Measurements from ENCODE around the gene WDR35.

The WDR35 gene

DNA sequence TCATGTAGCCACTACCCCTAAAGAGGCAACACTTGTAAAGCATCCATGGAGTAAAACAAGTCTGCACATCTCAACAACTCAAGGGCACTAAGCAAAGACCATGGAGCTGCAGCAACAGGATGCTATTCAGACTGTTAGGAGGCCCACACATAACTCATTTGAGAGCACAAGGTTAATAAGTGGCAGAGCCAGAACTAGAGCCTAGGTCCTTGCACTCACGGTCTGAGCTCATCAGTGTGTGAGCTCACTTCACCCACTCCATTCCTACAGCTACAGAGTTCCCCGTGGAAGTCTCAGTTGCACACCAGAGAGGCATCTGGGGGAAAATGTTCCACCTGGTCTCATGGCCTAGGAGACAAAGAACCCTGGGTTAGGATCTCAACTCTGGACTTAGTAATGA lies 123.1 kb downstream of the WDR35 start:
- DNase-seq, result no peak

DNA sequence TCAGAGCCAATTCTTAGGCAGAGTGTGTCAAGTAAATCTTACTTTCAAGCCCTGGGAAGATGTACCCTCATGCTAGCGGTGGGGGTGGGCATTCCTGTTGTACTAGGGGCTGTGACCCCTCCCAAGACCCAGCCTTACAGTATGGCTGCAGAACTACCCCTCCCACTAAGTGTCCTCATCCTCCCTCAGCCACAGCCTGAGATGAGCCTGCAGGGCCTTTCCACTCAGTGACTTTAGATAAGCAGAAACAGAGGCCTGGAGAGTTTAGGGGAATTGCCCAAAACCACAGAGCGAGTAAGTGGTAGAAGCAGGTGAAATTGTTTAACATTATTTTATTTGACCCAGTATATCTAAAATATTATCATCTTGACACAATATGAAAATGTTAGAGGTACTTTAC lies 124.8 kb downstream of the WDR35 start:
- no peak for DNase-seq

DNA sequence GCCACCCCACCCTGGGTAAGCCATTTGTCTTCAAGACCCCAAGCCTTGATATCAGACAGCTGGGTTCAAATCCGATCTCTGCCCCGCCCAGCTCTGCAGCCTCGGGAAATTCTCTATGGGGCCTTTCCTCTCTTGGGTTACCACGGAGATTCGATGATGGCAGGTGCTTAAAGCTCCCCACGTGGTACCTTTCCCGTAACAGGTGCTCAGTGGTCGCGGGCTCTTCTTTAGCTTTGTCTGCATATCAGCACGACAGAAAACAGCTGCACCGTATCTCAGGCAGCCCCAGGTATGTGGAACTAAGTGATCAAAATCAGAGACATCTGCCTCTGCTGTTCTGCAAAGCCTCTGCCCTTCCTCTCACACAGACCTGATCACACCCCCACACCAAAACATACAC lies 125.5 kb downstream of the WDR35 start:
- DNase-seq, result no peak

DNA sequence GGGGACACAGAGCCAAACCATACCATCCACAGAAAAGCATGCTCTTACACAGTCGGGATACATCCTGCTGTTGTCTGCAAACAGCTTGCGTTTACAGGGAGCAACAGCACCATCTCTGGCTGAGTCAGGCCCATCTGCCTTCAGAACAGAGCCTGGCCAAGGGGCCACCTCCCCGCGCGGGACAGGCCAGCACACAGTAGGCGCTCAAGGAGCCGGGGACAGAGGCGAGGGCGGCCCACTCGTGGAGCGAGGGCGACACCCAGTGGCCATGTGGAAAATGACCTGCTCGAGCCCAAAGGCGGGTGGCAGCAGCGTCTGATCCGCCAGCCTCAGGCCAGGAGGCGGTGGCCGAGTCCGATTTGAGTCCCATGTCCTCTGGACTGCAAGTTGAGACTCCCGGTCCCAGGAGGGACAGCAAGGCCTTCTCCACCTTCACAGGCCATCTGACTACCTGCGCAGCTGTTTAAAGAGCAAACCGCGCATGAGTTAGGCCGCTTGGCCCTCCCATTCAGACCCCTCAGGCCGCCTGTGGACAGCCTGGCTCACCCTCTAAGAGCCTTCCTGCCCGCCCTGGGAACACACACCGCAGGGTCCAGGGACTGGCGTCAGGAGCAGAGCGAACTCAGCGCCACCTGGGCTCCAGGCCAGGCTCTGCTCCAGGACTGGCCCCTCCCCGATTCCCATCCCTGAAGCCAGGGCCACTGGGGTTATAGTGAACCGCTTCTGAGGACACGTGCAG lies 126.4 kb downstream of the WDR35 start:
- peak; percentile 34 for DNase-seq

GRCh38 chr2:19861813-19862212 lies 128.1 kb downstream of the WDR35 start:
- DNase-seq, result no peak
